ENCODE measurements around the gene WWTR1. TPM values are rescaled to one million over a fixed set of nuclear protein-coding genes. Genes with fewer than 3 reads are reported as not detected.

WWTR1 gene
- total and polyA plus RNA-seq, 2 of the 8 experiments (the other 6 are each of a cell fraction or from before 2014, with no cell fraction given), result 15.7 to 18.6 TPM

DNA sequence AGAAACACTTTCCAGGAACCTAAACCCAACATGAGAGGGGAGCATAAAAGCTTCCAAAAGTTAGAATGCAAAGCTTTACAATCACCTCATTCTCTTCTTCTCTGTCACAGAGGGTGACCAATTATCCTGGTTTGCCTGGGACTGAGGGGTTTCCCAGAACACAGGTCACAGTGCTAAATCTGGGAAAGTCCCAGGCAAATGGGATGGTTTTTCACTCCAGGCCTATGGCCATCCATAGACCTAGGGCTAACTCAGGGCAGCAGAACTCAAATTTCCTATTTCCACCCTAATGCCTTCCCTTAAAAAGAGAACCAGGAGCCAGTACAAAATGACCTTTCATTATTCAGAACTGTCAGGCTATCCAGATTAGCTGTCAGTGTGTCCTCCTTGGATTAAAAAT, 106.3 kb downstream of the WWTR1 start (continued):
- no peak for TF ChIP-seq RAD21 (IDR thresholded peaks at IDR 0.05 in 1 of 2, conservative IDR thresholded peaks at IDR 0.05 in 1 of 2; ENCODE audit: low read depth in 2 of 2, low read length in 2 of 2)
- TF ChIP-seq SP1 (IDR thresholded peaks at IDR 0.05; ENCODE audit: low read depth, low read length), result no peak
- TF ChIP-seq, protein P1, sequence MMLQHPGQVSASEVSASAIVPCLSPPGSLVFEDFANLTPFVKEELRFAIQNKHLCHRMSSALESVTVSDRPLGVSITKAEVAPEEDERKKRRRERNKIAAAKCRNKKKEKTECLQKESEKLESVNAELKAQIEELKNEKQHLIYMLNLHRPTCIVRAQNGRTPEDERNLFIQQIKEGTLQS (IDR thresholded peaks at IDR 0.05; ENCODE audit: insufficient read depth, low read depth, low read length), result no peak
- no peak for TF ChIP-seq SP4 (IDR thresholded peaks at IDR 0.05; ENCODE audit: low read length)
- TF ChIP-seq RXRA (IDR thresholded peaks at IDR 0.05; ENCODE audit: insufficient read depth, low read depth, low read length), result no peak
- TF ChIP-seq GABPA (IDR thresholded peaks at IDR 0.05; ENCODE audit: borderline replicate concordance, insufficient read depth, low read length), result no peak
- TF ChIP-seq BCL11A (IDR thresholded peaks at IDR 0.05; ENCODE audit: low read depth in 2 of 2, low read length in 2 of 2), result no peak
- TF ChIP-seq HDAC6 (IDR thresholded peaks at IDR 0.05; ENCODE audit: low read depth, low read length), result no peak
